H1 (cell line): ENCODE measurements around the gene HIVEP3. TPM values are rescaled to one million over a fixed set of nuclear protein-coding genes. Genes with fewer than 3 reads are reported as not detected.

Source experiments
- CTCF ChIA-PET: fragments of 300-600 bp; sonication (Branson Sonifier 250); formaldehyde crosslinking; loops from one replicate; lab custom pipeline; 2021; ENCODE audit not compliant: partially characterized antibody; lab: Charles Lee
- POLR2A ChIA-PET: fragments of 300-600 bp; sonication (Branson Sonifier 250); formaldehyde crosslinking; loops from one replicate; lab custom pipeline; 2021; ENCODE audit warnings: inconsistent platforms; ENCODE audit not compliant: partially characterized antibody; lab: Charles Lee
- DNase-seq, 2 experiments: peaks; one replicate each; pipeline versions ENCODE4 v3.0.0 to v3.0.0-alpha.2; 2010 to 2022; ENCODE audit warnings: low spot score in 2 of 2, low read depth in 1 of 2, mixed read lengths in 1 of 2
- FAIRE-seq: peaks from 2 replicates; lab custom pipeline; 2011; peaks lifted over from hg19 to GRCh38; lab: Jason Lieb, UNC
- H2AFZ ChIP-seq: 2 replicates; pipeline ENCODE4 v1.8.1; 2012; ENCODE audit warnings: low read length, inconsistent platforms
- H2AK5ac ChIP-seq: 2 replicates; pipeline ENCODE4 v1.6.1; 2013; ENCODE audit warnings: low read depth, low read length
- H2BK120ac ChIP-seq: replicated peaks from 2 replicates; pipeline ENCODE3; 2013; ENCODE audit warnings: low read depth, low read length, inconsistent platforms
- H2BK12ac ChIP-seq: 2 replicates; pipeline ENCODE4 v1.6.1; 2013; ENCODE audit warnings: low read depth, low read length
- H2BK15ac ChIP-seq: 2 replicates; pipeline ENCODE4 v1.6.1; 2013; ENCODE audit warnings: low read length
- H2BK20ac ChIP-seq: 2 replicates; pipeline ENCODE4 v1.6.1; 2013; ENCODE audit warnings: low read length
- H2BK5ac ChIP-seq: 2 replicates; pipeline ENCODE4 v1.6.1; 2013; ENCODE audit warnings: low read depth, low read length
- H3K14ac ChIP-seq: 2 replicates; pipeline ENCODE4 v1.6.1; 2013; ENCODE audit warnings: inconsistent platforms; ENCODE audit not compliant: insufficient read length
- H3K18ac ChIP-seq: 2 replicates; pipeline ENCODE4 v1.6.1; 2013; ENCODE audit warnings: low read length; ENCODE audit errors: extremely low read depth
- H3K23ac ChIP-seq: 2 replicates; pipeline ENCODE4 v1.6.1; 2013; ENCODE audit warnings: inconsistent platforms; ENCODE audit not compliant: insufficient read length
- H3K23me2 ChIP-seq: 2 replicates; pipeline ENCODE4 v1.6.1; 2013; ENCODE audit warnings: low read depth, low read length
- H3K27ac ChIP-seq: 2 replicates; pipeline ENCODE4 v1.6.1; 2011; ENCODE audit warnings: low read depth, low read length, inconsistent platforms
- H3K27me3 ChIP-seq, 4 experiments: replicated peaks in 1 of 4; 1 replicate in 1 of 4; 2 replicates in 3 of 4; pipeline versions ENCODE4 v1.6.1 to v1.8.1; 2011 to 2013; ENCODE audit warnings: low read length in 3 of 4, mild to moderate bottlenecking in 3 of 4, inconsistent platforms in 2 of 4, mixed read lengths in 2 of 4, moderate library complexity in 1 of 4; ENCODE audit not compliant: control insufficient read depth in 3 of 4, insufficient read depth in 3 of 4; ENCODE audit errors: extremely low read depth in 1 of 4
- H3K36me3 ChIP-seq, 4 experiments: 2 replicates each; pipeline versions ENCODE4 v1.6.1 to v1.8.1; 2011 to 2013; ENCODE audit warnings: mild to moderate bottlenecking in 4 of 4, low read length in 3 of 4, moderate library complexity in 2 of 4, control low read depth in 1 of 4, inconsistent platforms in 1 of 4; ENCODE audit not compliant: insufficient read depth in 4 of 4, control insufficient read depth in 2 of 4
- H3K4ac ChIP-seq: replicated peaks from 2 replicates; pipeline ENCODE3; 2013; ENCODE audit warnings: low read length, low read depth, mixed read lengths, inconsistent platforms; ENCODE audit not compliant: insufficient read length
- H3K4me1 ChIP-seq, 4 experiments: replicated peaks in 1 of 4; 1 replicate in 1 of 4; 2 replicates in 3 of 4; pipeline versions ENCODE4 v1.6.1 to v1.8.1; 2011 to 2013; ENCODE audit warnings: low read length in 3 of 4, inconsistent platforms in 2 of 4, mixed read lengths in 1 of 4; ENCODE audit not compliant: insufficient read depth in 4 of 4, control insufficient read depth in 3 of 4
- H3K4me2 ChIP-seq, 2 experiments: 2 replicates each; pipeline versions ENCODE4 v1.6.1 to v1.8.1; 2011 to 2013; ENCODE audit warnings: low read depth in 2 of 2, low read length in 2 of 2, control low read depth in 1 of 2, inconsistent platforms in 1 of 2, mild to moderate bottlenecking in 1 of 2; ENCODE audit not compliant: insufficient read depth in 1 of 2
- H3K4me3 ChIP-seq, 4 experiments: fragments of 200-600, 300-600 bp in 1 of 4; sonication (generic), shearing (Covaris generic), sonication (Bioruptor Twin) in 1 of 4; 2 replicates each; pipeline versions ENCODE4 v1.5.1 to v1.8.1; 2011 to 2016; ENCODE audit warnings: low read length in 4 of 4, low read depth in 3 of 4, control low read depth in 2 of 4, inconsistent platforms in 2 of 4, mild to moderate bottlenecking in 2 of 4, mixed read lengths in 1 of 4, moderate library complexity in 1 of 4; ENCODE audit not compliant: insufficient read depth in 2 of 4; ENCODE audit errors: extremely low read depth in 1 of 4
- H3K56ac ChIP-seq: replicated peaks from 2 replicates; pipeline ENCODE3; 2013; ENCODE audit warnings: low read depth, mild to moderate bottlenecking, mixed read lengths, low read length, inconsistent platforms; ENCODE audit not compliant: insufficient read length
- H3K79me1 ChIP-seq: 2 replicates; pipeline ENCODE4 v1.6.1; 2013; ENCODE audit warnings: low read depth, low read length, control low read depth
- H3K79me2 ChIP-seq, 2 experiments: 2 replicates each; pipeline versions ENCODE4 v1.6.1 to v1.8.1; 2012 to 2013; ENCODE audit warnings: low read length in 2 of 2, mild to moderate bottlenecking in 2 of 2, inconsistent platforms in 1 of 2; ENCODE audit not compliant: insufficient read depth in 2 of 2, control insufficient read depth in 1 of 2
- H3K9ac ChIP-seq, 4 experiments: replicated peaks in 1 of 4; 1 replicate in 1 of 4; 2 replicates in 3 of 4; pipeline versions ENCODE4 v1.6.1 to v1.8.1; 2011 to 2013; ENCODE audit warnings: low read depth in 3 of 4, low read length in 3 of 4, control low read depth in 2 of 4, mild to moderate bottlenecking in 2 of 4, moderate library complexity in 2 of 4, inconsistent platforms in 1 of 4; ENCODE audit errors: extremely low read depth in 1 of 4
- H3K9me3 ChIP-seq, 2 experiments: 2 replicates each; pipeline versions ENCODE4 v1.6.1 to v1.8.1; 2012 to 2013; ENCODE audit warnings: mild to moderate bottlenecking in 2 of 2, moderate library complexity in 2 of 2, control low read depth in 1 of 2, inconsistent platforms in 1 of 2, low read depth in 1 of 2, low read length in 1 of 2, mixed read lengths in 1 of 2; ENCODE audit not compliant: insufficient read depth in 2 of 2
- H4K20me1 ChIP-seq, 2 experiments: replicated peaks in 1 of 2; 2 replicates each; pipeline versions ENCODE3 to v1.8.1; 2011 to 2013; ENCODE audit warnings: inconsistent platforms in 2 of 2, low read length in 2 of 2, mild to moderate bottlenecking in 1 of 2; ENCODE audit not compliant: insufficient read depth in 2 of 2, control insufficient read depth in 1 of 2
- H4K5ac ChIP-seq: 2 replicates; pipeline ENCODE4 v1.6.1; 2013; ENCODE audit warnings: low read length, low read depth, mixed read lengths, inconsistent platforms; ENCODE audit not compliant: insufficient read length
- H4K8ac ChIP-seq: 2 replicates; pipeline ENCODE4 v1.8.0; 2013; ENCODE audit warnings: mild to moderate bottlenecking, moderate library complexity, low read length, inconsistent platforms; ENCODE audit not compliant: insufficient read depth; ENCODE audit errors: extremely low read depth
- H4K91ac ChIP-seq: replicated peaks from 2 replicates; pipeline ENCODE3; 2013; ENCODE audit warnings: low read length, mixed read lengths, inconsistent platforms; ENCODE audit not compliant: insufficient read length
- CBX8 ChIP-seq: fragments of 300-800, 300-1000 bp; sonication (generic); IDR thresholded peaks from 2 replicates; pipeline ENCODE4 v1.7.1; 2016; ENCODE audit warnings: low read depth, low read length, borderline replicate concordance
- CREB1 ChIP-seq: IDR thresholded peaks from 2 replicates; pipeline ENCODE4 v1.6.1; 2012; ENCODE audit warnings: inconsistent platforms
- E2F6 ChIP-seq: IDR thresholded peaks from 2 replicates; pipeline ENCODE4 v1.6.1; 2012; ENCODE audit warnings: inconsistent platforms
- GABPA ChIP-seq: IDR thresholded peaks from 2 replicates; pipeline ENCODE4 v1.6.1; 2011; ENCODE audit warnings: mild to moderate bottlenecking, low read length, moderate library complexity, borderline replicate concordance; ENCODE audit not compliant: insufficient read depth
- GTF2F1 ChIP-seq: IDR thresholded peaks from 2 replicates; pipeline ENCODE4 v1.6.1; 2012; ENCODE audit warnings: low read depth, low read length, improper control_type of control experiment, borderline replicate concordance
- HDAC2 ChIP-seq, 2 experiments: fragments of 300-600 bp in 1 of 2; sonication (generic) in 1 of 2; IDR thresholded peaks; 2 replicates each; pipeline ENCODE4 v1.6.1; 2011 to 2012; ENCODE audit warnings: low read depth in 2 of 2, low read length in 2 of 2, mild to moderate bottlenecking in 2 of 2, moderate library complexity in 2 of 2, borderline replicate concordance in 1 of 2, inconsistent platforms in 1 of 2
- HDAC6 ChIP-seq: IDR thresholded peaks from one replicate; pipeline ENCODE4 v1.7.1; 2012; ENCODE audit warnings: low read depth, mild to moderate bottlenecking, inconsistent platforms, low read length, moderate library complexity
- NANOG ChIP-seq: IDR thresholded peaks from 2 replicates; pipeline ENCODE4 v1.6.1; 2011; ENCODE audit warnings: low read length, low read depth, mild to moderate bottlenecking, inconsistent platforms; ENCODE audit not compliant: insufficient read depth, poor library complexity, severe bottlenecking
- NRF1 ChIP-seq: IDR thresholded peaks from 2 replicates; pipeline ENCODE4 v1.6.1; 2011; ENCODE audit warnings: mild to moderate bottlenecking, low read depth, low read length, improper control_type of control experiment
- RBBP5 ChIP-seq: IDR thresholded peaks from 2 replicates; pipeline ENCODE4 v1.7.1; 2012; ENCODE audit warnings: low read depth, mild to moderate bottlenecking, inconsistent platforms, low read length, moderate library complexity, borderline replicate concordance
- RFX5 ChIP-seq: IDR thresholded peaks from 2 replicates; pipeline ENCODE4 v1.6.1; 2011; ENCODE audit warnings: low read depth, low read length, improper control_type of control experiment, borderline replicate concordance
- SP4 ChIP-seq: IDR thresholded peaks from 2 replicates; pipeline ENCODE4 v1.6.1; 2012; ENCODE audit warnings: low read length, inconsistent platforms
- USF2 ChIP-seq: IDR thresholded peaks from 2 replicates; pipeline ENCODE4 v1.6.1; 2011; ENCODE audit warnings: low read length, improper control_type of control experiment
- polyA plus RNA-seq, 7 experiments: library from polyadenylated mRNA; depleted of rRNA in 3 of 7; stranded (reverse) in 5 of 7; unstranded in 2 of 7; fragments of >200 nt in 5 of 7; fragments of 200-250 nt in 2 of 7; gene quantifications; 1 replicate in 5 of 7; 2 replicates in 1 of 7; 4 replicates in 1 of 7; pipeline versions ENCODE4 v1.2.1 to v1.2.3, GENCODE V29; 2011 to 2013; ENCODE audit warnings: missing spikeins in 2 of 7, mixed read lengths in 2 of 7
- total RNA-seq: library from RNA; stranded (reverse); fragmentation: NEBNext Ultra II Directional; extraction: Animal tissue kit (Norgen Biotek cat#: 25700); gene quantifications from 2 replicates; pipeline ENCODE4 v1.2.1, GENCODE V29; 2021

HIVEP3 gene
- total and polyA plus RNA-seq, 2 of the 8 experiments (the other 6 are each of a cell fraction or from before 2014, with no cell fraction given), result 0.24 to 0.69 TPM

- Histone ChIP-seq H4K8ac (no peak overlapping the region), H3K18ac (0 out of 2 replicates have a peak overlapping the region, but pooled peaks have one; percentile 7), H3K23me2 (no peaks in the 10 kb centered on the region; the same call in 1 of the 2 replicates), H3K4me2 (no peak overlapping the region), H2BK5ac (no peak overlapping the region), H3K36me3 (no peaks in the 10 kb centered on the region), H3K56ac (no peak overlapping the region), H2BK120ac (no peak overlapping the region), H2AFZ (no peak overlapping the region), H4K5ac (no peak overlapping the region), H2BK20ac (peak overlapping the region; percentile 36; the same call in 1 of the 2 replicates), H2BK12ac (no peak overlapping the region), H3K79me2 (no peaks in the 10 kb centered on the region), H3K9ac (no peak overlapping the region), H3K23ac (no peak overlapping the region), H3K9me3 (no peaks in the 10 kb centered on the region), H3K27me3 (no peaks in the 10 kb centered on the region), H4K20me1 (no peaks in the 10 kb centered on the region), H3K27ac (no peak overlapping the region), H2BK15ac (no peak overlapping the region), H3K14ac (no peak overlapping the region), H3K4ac (no peak overlapping the region), H3K4me3 (no peak overlapping the region), H3K4me1 (peaks cover 2 to 9% (median 6%) of the 10 kb centered on the region in 4 experiments; a peak in 6 of 7 replicates), H3K79me1 (no peaks in the 10 kb centered on the region), H4K91ac (no peak overlapping the region), H2AK5ac (0 out of 2 replicates have a peak overlapping the region, but pooled peaks have one; percentile 34)
- DNase-seq (no peak), FAIRE-seq (no peak)
- ChIA-PET CTCF (interaction anchor here (0.9 to 1.6 kb wide), 2 partner anchors 12 to 18 kb away, joined by 4 read pairs; no protein-coding TSS in a partner anchor), POLR2A (no interaction called here)
- TF ChIP-seq NRF1 (no peak), NANOG (no peak), HDAC2 (IDR thresholded peaks at IDR 0.05; ENCODE audit: borderline replicate concordance in 1 of 2, low read depth in 2 of 2, low read length in 2 of 2) (no peak), RFX5 (no peak), GABPA (no peak), CBX8 (no peak), USF2 (no peak), HDAC6 (no peak), GTF2F1 (no peak), SP4 (no peak), CREB1 (no peak), E2F6 (no peak), RBBP5 (no peak)
These were observed 39.1 kb downstream of the HIVEP3 start for GRCh38 chr1:41879617-41880016.
